Fibroblast of pulmonary artery (primary cell): ENCODE data around the gene ARHGAP24.

Source experiments
- DNase-seq: peaks from one replicate; pipeline ENCODE4 v3.0.0-alpha.2; 2010; ENCODE audit warnings: low read depth
- H3K4me3 ChIP-seq: replicated peaks from 2 replicates; pipeline ENCODE4 v1.5.1; 2011; ENCODE audit warnings: low read depth, mild to moderate bottlenecking, control low read depth, low read length, moderate library complexity
- CTCF ChIP-seq: IDR thresholded peaks from 2 replicates; pipeline ENCODE4 v1.5.1; 2011; ENCODE audit warnings: mild to moderate bottlenecking, control low read depth, low read length, inconsistent platforms; ENCODE audit errors: missing control alignments

ARHGAP24 gene

GRCh38 chr4:85783483-85783882 lies 308.5 kb downstream of the ARHGAP24 start:
- DNase-seq: peak; percentile 95
- no peak overlapping the region for H3K4me3 ChIP-seq
- no peak for TF ChIP-seq CTCF

GRCh38 chr4:85783900-85784299 lies 308.9 kb downstream of the ARHGAP24 start:
- DNase-seq: no peak

GRCh38 chr4:85784348-85784747 lies 309.4 kb downstream of the ARHGAP24 start:
- TF ChIP-seq CTCF: no peak
- no peak overlapping the region for H3K4me3 ChIP-seq
- DNase-seq: peak; percentile 40

More at GRCh38 chr4:85783900-85784299, 308.9 kb downstream of the ARHGAP24 start:
- no peak overlapping the region for H3K4me3 ChIP-seq
- no peak for TF ChIP-seq CTCF

GRCh38 chr4:85784947-85785346 lies 310.0 kb downstream of the ARHGAP24 start:
- TF ChIP-seq CTCF: no peak
- no peak for DNase-seq

GRCh38 chr4:85787133-85787532 lies 312.2 kb downstream of the ARHGAP24 start:
- no peak for TF ChIP-seq CTCF
- DNase-seq: peak; percentile 88
- no peak overlapping the region for H3K4me3 ChIP-seq

More at GRCh38 chr4:85784947-85785346, 310.0 kb downstream of the ARHGAP24 start:
- H3K4me3 ChIP-seq: no peak overlapping the region

- no peak for TF ChIP-seq CTCF
- DNase-seq: no peak
- no peak overlapping the region for H3K4me3 ChIP-seq
Observed at GRCh38 chr4:85788604-85789003, 313.7 kb downstream of the ARHGAP24 start.

GRCh38 chr4:85789241-85789640 lies 314.3 kb downstream of the ARHGAP24 start:
- no peak for DNase-seq
- no peak for TF ChIP-seq CTCF
- no peak overlapping the region for H3K4me3 ChIP-seq
